MM.1S (cell line): ENCODE results near the gene TP53TG5.

Source experiments
- DNase-seq: peaks from one replicate; pipeline ENCODE4 v3.0.0-alpha.2; 2015
- H2AFZ ChIP-seq: fragments of 300-600 bp; sonication (generic); 2 replicates; pipeline ENCODE4 v1.6.0; 2016; ENCODE audit warnings: antibody characterized with exemption, low read length
- H3F3A ChIP-seq: fragments of 300-600 bp; sonication (generic); 2 replicates; pipeline ENCODE4 v1.6.1; 2016; ENCODE audit warnings: mild to moderate bottlenecking, antibody characterized with exemption, low read length, moderate library complexity, mixed read lengths; ENCODE audit not compliant: insufficient read depth
- H3K27ac ChIP-seq: fragments of 300-600 bp; sonication (generic); 2 replicates; pipeline ENCODE4 v1.5.1; 2016; ENCODE audit warnings: mild to moderate bottlenecking, low read length
- H3K27me3 ChIP-seq: fragments of 300-600 bp; sonication (generic); replicated peaks from 2 replicates; pipeline ENCODE4 v1.6.0; 2016; ENCODE audit warnings: low read length; ENCODE audit not compliant: insufficient read depth
- H3K36me3 ChIP-seq: fragments of 300-600 bp; sonication (generic); replicated peaks from 2 replicates; pipeline ENCODE4 v1.6.1; 2016; ENCODE audit warnings: mild to moderate bottlenecking, low read length, mixed read lengths; ENCODE audit not compliant: insufficient read depth
- H3K4me1 ChIP-seq: fragments of 300-600 bp; sonication (generic); 2 replicates; pipeline ENCODE4 v1.6.1; 2016; ENCODE audit warnings: low read length, mixed read lengths
- H3K4me2 ChIP-seq: fragments of 300-600 bp; sonication (generic); 2 replicates; pipeline ENCODE4 v1.6.0; 2016; ENCODE audit warnings: low read depth, low read length
- H3K4me3 ChIP-seq: fragments of 300-600 bp; sonication (generic); 2 replicates; pipeline ENCODE4 v1.5.1; 2016; ENCODE audit warnings: low read length, mixed read lengths
- H3K79me2 ChIP-seq: fragments of 300-600 bp; sonication (generic); 2 replicates; pipeline ENCODE4 v1.6.1; 2016; ENCODE audit warnings: mixed run types, low read length, mixed read lengths
- H3K9ac ChIP-seq: fragments of 300-600 bp; sonication (generic); 2 replicates; pipeline ENCODE4 v1.6.1; 2016; ENCODE audit warnings: low read length, mixed read lengths
- H3K9me2 ChIP-seq: fragments of 300-600 bp; sonication (generic); replicated peaks from 2 replicates; pipeline ENCODE4 v1.6.1; 2016; ENCODE audit warnings: mild to moderate bottlenecking, low read length, mixed read lengths; ENCODE audit not compliant: insufficient read depth
- H3K9me3 ChIP-seq: fragments of 300-600 bp; sonication (generic); replicated peaks from 2 replicates; pipeline ENCODE4 v1.6.1; 2016; ENCODE audit warnings: mild to moderate bottlenecking, low read length, mixed read lengths; ENCODE audit not compliant: insufficient read depth
- H4K20me1 ChIP-seq: fragments of 300-600 bp; sonication (generic); 2 replicates; pipeline ENCODE4 v1.6.1; 2016; ENCODE audit warnings: mild to moderate bottlenecking, low read length, moderate library complexity, mixed read lengths; ENCODE audit not compliant: insufficient read depth
- EZH2 ChIP-seq: fragments of 300-600 bp; sonication (generic); optimal IDR thresholded peaks from 2 replicates; pipeline ENCODE3; 2017; ENCODE audit warnings: low read depth, mild to moderate bottlenecking, antibody characterized with exemption, low read length, mixed read lengths
- EZH2phosphoT487 ChIP-seq: fragments of 300-600 bp; sonication (generic); IDR thresholded peaks from 2 replicates; pipeline ENCODE4 v1.6.1; 2018; ENCODE audit warnings: antibody characterized with exemption, low read length
- TF ChIP-seq, protein P1 (sequence below): fragments of 300-600 bp; sonication (generic); IDR thresholded peaks from 2 replicates; pipeline ENCODE4 v1.5.1; 2016; ENCODE audit warnings: antibody characterized with exemption, low read length, mixed read lengths

Gene TP53TG5

DNA sequence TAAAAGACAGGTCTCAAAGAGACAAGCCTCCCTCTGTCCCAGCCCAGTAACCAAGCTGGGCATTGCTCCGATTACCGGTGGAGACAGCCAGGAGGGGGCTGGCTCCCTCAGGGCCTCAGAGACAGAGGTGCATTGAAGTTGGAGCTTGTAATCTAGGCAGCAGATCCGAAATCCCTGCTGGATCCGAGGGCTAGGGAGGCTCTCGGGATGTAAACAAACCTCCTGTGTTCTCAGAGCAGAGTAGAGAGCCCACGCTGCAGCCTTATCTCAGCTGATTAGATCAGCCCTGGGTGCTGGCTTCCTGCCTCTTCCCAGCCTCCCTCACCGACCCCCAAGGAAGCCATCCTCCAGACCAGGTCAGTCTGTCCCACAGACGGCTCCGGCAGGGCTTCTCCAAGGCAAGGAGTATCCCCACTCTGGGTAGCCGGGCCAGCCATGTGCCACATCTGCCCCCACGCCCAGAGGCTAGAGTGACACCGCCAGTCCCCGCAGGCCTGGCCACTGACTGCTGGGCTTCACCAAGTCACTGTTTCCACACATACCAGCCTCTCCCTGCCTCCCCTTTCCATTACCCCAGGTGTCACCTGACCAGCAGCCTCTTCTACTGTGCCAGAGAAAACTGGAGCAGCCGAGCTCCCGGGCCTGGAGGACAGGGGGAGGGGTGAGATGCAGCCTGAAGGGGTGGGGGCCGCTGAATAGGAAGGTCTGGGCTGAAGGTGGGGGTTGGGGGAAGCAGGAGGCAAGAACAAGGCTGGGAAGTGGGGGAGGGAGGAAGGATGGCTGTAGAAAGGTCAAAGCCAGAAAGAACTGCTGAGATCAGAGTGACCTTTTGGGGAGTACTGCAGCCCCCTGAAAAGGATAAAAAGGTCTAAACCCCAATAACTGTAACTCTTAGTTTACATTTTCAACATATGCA is 35.9 kb downstream of the TP53TG5 start:
- Histone ChIP-seq H3K4me1 (peaks cover 28% of the 10 kb centered on the region), H3K4me3 (no peak overlapping the region), H3K27ac (no peak overlapping the region), H2AFZ (no peak overlapping the region), H3K9ac (no peak overlapping the region), H3F3A (peaks cover 5% of the 10 kb centered on the region; the same call in 1 of the 2 replicates), H3K9me3 (no peaks in the 10 kb centered on the region), H3K79me2 (peaks cover 4% of the 10 kb centered on the region; the same call in 1 of the 2 replicates), H3K4me2 (no peak overlapping the region), H3K9me2 (no peaks in the 10 kb centered on the region), H4K20me1 (no peaks in the 10 kb centered on the region), H3K27me3 (peaks cover 7% of the 10 kb centered on the region; the same call in 1 of the 2 replicates), H3K36me3 (no peaks in the 10 kb centered on the region)
- TF ChIP-seq EZH2 = no peak
- TF ChIP-seq, protein P1, sequence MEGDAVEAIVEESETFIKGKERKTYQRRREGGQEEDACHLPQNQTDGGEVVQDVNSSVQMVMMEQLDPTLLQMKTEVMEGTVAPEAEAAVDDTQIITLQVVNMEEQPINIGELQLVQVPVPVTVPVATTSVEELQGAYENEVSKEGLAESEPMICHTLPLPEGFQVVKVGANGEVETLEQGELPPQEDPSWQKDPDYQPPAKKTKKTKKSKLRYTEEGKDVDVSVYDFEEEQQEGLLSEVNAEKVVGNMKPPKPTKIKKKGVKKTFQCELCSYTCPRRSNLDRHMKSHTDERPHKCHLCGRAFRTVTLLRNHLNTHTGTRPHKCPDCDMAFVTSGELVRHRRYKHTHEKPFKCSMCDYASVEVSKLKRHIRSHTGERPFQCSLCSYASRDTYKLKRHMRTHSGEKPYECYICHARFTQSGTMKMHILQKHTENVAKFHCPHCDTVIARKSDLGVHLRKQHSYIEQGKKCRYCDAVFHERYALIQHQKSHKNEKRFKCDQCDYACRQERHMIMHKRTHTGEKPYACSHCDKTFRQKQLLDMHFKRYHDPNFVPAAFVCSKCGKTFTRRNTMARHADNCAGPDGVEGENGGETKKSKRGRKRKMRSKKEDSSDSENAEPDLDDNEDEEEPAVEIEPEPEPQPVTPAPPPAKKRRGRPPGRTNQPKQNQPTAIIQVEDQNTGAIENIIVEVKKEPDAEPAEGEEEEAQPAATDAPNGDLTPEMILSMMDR = no peak
- no peak for TF ChIP-seq EZH2phosphoT487
- DNase-seq = no peak

DNA sequence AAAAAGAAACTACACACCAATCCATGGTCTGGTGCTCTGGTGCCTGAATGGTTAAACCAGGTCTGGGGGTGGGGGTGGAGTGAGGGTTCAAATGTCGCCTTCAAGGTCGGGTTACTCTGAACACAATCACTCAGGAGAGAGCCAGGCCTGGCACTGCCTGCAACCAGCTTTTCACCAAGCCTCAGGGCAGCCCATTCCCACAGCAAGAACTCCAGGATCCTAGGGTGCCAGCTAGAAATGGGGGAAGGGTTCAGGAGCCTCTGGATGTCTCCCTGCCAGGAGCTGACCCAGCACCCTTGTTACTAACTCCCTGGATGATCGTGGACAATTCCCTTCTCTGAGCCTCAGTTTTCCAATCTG is 36.6 kb downstream of the TP53TG5 start:
- Histone ChIP-seq H3K4me2 (no peak overlapping the region), H3F3A (peaks cover 5% of the 10 kb centered on the region; the same call in 1 of the 2 replicates), H3K9me2 (no peaks in the 10 kb centered on the region), H3K4me3 (no peak overlapping the region), H4K20me1 (no peaks in the 10 kb centered on the region), H2AFZ (no peak overlapping the region), H3K27ac (no peak overlapping the region), H3K9me3 (no peaks in the 10 kb centered on the region), H3K9ac (no peak overlapping the region), H3K79me2 (peaks cover 4% of the 10 kb centered on the region; the same call in 1 of the 2 replicates), H3K4me1 (peaks cover 28% of the 10 kb centered on the region), H3K36me3 (no peaks in the 10 kb centered on the region), H3K27me3 (peaks cover under 1% of the 10 kb centered on the region; the same call in 1 of the 2 replicates)
- DNase-seq = no peak
- TF ChIP-seq, protein P1 = no peak
- TF ChIP-seq EZH2 = no peak
- TF ChIP-seq EZH2phosphoT487 = no peak

DNA sequence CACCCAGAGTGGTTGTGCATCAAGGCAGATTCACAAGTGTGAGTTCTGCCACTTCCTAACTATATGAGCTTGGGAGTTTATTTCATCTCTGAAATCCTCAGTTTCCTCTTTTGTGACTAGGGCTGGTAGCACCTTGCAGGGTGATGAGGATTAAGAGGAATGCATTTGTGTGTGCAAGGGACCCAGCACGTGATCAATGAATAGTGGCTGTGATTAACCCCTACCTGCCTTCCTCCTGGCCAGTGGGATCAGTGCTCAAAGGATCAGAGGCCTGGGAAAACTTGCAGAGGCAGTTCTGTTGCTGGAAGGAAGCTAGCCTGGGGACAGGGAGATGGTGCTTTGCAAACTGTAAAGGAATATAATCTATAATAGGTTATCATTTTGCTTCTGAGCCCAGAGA is 37.2 kb downstream of the TP53TG5 start:
- Histone ChIP-seq H3K4me2 (no peak overlapping the region), H2AFZ (no peak overlapping the region), H3K9ac (no peak overlapping the region), H3K9me3 (no peaks in the 10 kb centered on the region), H4K20me1 (no peaks in the 10 kb centered on the region), H3K9me2 (no peaks in the 10 kb centered on the region), H3K27ac (no peak overlapping the region), H3K79me2 (peaks cover 4% of the 10 kb centered on the region; the same call in 1 of the 2 replicates), H3K27me3 (no peaks in the 10 kb centered on the region), H3K4me1 (peaks cover 23% of the 10 kb centered on the region), H3K4me3 (no peak overlapping the region), H3K36me3 (no peaks in the 10 kb centered on the region), H3F3A (peaks cover 5% of the 10 kb centered on the region; the same call in 1 of the 2 replicates)
- DNase-seq = no peak
- TF ChIP-seq EZH2 = no peak
- TF ChIP-seq EZH2phosphoT487 = no peak
- TF ChIP-seq, protein P1 = no peak
